OCI-LY1 (cell line): ENCODE measurements around the gene CCDC102A.

Experiments
- H2AFZ ChIP-seq: fragments of 200-600 bp; sonication (generic), shearing (Covaris generic); 2 replicates; pipeline ENCODE4 v1.6.0; 2014; ENCODE audit warnings: antibody characterized with exemption, mild to moderate bottlenecking, low read length
- H3F3A ChIP-seq: fragments of 200-600 bp; sonication (generic), shearing (Covaris generic); 2 replicates; pipeline ENCODE4 v1.6.0; 2014; ENCODE audit warnings: mild to moderate bottlenecking, antibody characterized with exemption, low read length, moderate library complexity; ENCODE audit not compliant: insufficient read depth
- H3K27ac ChIP-seq: fragments of 200-600 bp; sonication (generic); 2 replicates; pipeline ENCODE4 v1.5.1; 2014; ENCODE audit warnings: low read length, mixed run types, mild to moderate bottlenecking, low read depth; ENCODE audit not compliant: poor library complexity, severe bottlenecking
- H3K27me3 ChIP-seq: fragments of 200-600 bp; sonication (generic); 2 replicates; pipeline ENCODE4 v1.6.0; 2014; ENCODE audit warnings: antibody characterized with exemption, mild to moderate bottlenecking, low read length, moderate library complexity; ENCODE audit not compliant: insufficient read depth
- H3K36me3 ChIP-seq: fragments of 200-600 bp; sonication (generic); 2 replicates; pipeline ENCODE4 v1.6.1; 2014; ENCODE audit warnings: mild to moderate bottlenecking, antibody characterized with exemption, low read length, moderate library complexity, mixed read lengths; ENCODE audit not compliant: insufficient read depth
- H3K4me1 ChIP-seq: fragments of 200-600 bp; sonication (generic); 2 replicates; pipeline ENCODE4 v1.5.1; 2014; ENCODE audit warnings: mild to moderate bottlenecking, low read length, moderate library complexity; ENCODE audit not compliant: insufficient read depth, severe bottlenecking
- H3K4me2 ChIP-seq: fragments of 200-600 bp; sonication (generic), shearing (Covaris generic); 2 replicates; pipeline ENCODE4 v1.6.1; 2014; ENCODE audit warnings: low read length
- H3K4me3 ChIP-seq: fragments of 200-600 bp; sonication (generic); 2 replicates; pipeline ENCODE4 v1.5.1; 2014; ENCODE audit warnings: low read length, low read depth, mild to moderate bottlenecking, mixed read lengths; ENCODE audit not compliant: poor library complexity, severe bottlenecking
- H3K79me2 ChIP-seq: fragments of 200-600 bp; shearing (Covaris generic); 2 replicates; pipeline ENCODE4 v1.6.1; 2016; ENCODE audit warnings: mixed run types, low read length, mixed read lengths; ENCODE audit not compliant: insufficient read depth
- H3K9ac ChIP-seq: fragments of 200-600 bp; sonication (generic), shearing (Covaris generic); 2 replicates; pipeline ENCODE4 v1.6.1; 2014; ENCODE audit warnings: mild to moderate bottlenecking, low read length, mixed read lengths
- H3K9me2 ChIP-seq: fragments of 200-600 bp; sonication (generic), shearing (Covaris generic); 2 replicates; pipeline ENCODE4 v1.6.1; 2014; ENCODE audit warnings: low read depth, mild to moderate bottlenecking, low read length, mixed read lengths
- H3K9me3 ChIP-seq: fragments of 200-600 bp; shearing (Covaris generic); 2 replicates; pipeline ENCODE4 v1.6.1; 2014; ENCODE audit warnings: low read length, mixed read lengths
- H4K20me1 ChIP-seq: fragments of 200-600 bp; sonication (generic), shearing (Covaris generic); 2 replicates; pipeline ENCODE4 v1.6.0; 2016; ENCODE audit warnings: mild to moderate bottlenecking, low read length; ENCODE audit not compliant: insufficient read depth
- EZH2 ChIP-seq: fragments of 200-600 bp; sonication (generic), shearing (Covaris generic); IDR thresholded peaks from 2 replicates; pipeline ENCODE4 v1.8.0; 2017; ENCODE audit warnings: borderline replicate concordance, mixed run types, mild to moderate bottlenecking, antibody characterized with exemption, low read length, moderate library complexity, mixed read lengths
- TF ChIP-seq, protein P1 (sequence below): fragments of 200-600 bp; sonication (generic), shearing (Covaris generic); IDR thresholded peaks from 2 replicates; pipeline ENCODE4 v1.5.1; 2017; ENCODE audit warnings: mild to moderate bottlenecking, antibody characterized with exemption, low read length, moderate library complexity, mixed read lengths

Gene CCDC102A

DNA sequence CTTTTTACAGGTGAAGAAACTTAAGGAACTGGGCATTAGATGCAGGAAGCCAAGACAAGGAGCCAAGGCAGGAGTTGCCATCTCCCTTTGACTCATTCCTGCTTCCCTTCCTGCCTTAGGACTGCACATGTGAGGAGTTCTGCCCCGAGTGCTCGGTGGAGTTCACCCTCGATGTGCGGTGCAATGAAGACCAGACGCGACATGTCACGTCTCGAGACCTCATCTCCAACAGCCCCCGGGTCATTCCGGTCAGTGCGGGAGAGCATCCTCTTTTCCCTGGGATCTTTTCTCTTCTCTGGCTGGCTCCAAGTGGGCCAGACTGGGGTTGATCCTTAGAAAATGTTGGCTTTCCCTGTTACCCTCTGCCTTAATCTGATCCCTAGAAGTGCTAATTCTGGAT, 67.3 kb downstream of the CCDC102A start:
- no peak overlapping the region for H3K4me3 ChIP-seq
- H3K9me3 ChIP-seq = no peaks in the 10 kb centered on the region
- no peak overlapping the region for H3K4me2 ChIP-seq
- no peaks in the 10 kb centered on the region for H3K4me1 ChIP-seq
- H2AFZ ChIP-seq = no peak overlapping the region
- no peaks in the 10 kb centered on the region for H3F3A ChIP-seq
- TF ChIP-seq, protein P1, sequence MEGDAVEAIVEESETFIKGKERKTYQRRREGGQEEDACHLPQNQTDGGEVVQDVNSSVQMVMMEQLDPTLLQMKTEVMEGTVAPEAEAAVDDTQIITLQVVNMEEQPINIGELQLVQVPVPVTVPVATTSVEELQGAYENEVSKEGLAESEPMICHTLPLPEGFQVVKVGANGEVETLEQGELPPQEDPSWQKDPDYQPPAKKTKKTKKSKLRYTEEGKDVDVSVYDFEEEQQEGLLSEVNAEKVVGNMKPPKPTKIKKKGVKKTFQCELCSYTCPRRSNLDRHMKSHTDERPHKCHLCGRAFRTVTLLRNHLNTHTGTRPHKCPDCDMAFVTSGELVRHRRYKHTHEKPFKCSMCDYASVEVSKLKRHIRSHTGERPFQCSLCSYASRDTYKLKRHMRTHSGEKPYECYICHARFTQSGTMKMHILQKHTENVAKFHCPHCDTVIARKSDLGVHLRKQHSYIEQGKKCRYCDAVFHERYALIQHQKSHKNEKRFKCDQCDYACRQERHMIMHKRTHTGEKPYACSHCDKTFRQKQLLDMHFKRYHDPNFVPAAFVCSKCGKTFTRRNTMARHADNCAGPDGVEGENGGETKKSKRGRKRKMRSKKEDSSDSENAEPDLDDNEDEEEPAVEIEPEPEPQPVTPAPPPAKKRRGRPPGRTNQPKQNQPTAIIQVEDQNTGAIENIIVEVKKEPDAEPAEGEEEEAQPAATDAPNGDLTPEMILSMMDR = no peak
- TF ChIP-seq EZH2 = no peak
- no peaks in the 10 kb centered on the region for H3K9me2 ChIP-seq
- no peaks in the 10 kb centered on the region for H4K20me1 ChIP-seq
- peaks cover 3% of the 10 kb centered on the region; the same call in 1 of the 2 replicates for H3K79me2 ChIP-seq
- peaks cover 66% of the 10 kb centered on the region for H3K36me3 ChIP-seq
- no peaks in the 10 kb centered on the region for H3K27me3 ChIP-seq
- H3K27ac ChIP-seq = no peak overlapping the region
- H3K9ac ChIP-seq = no peak overlapping the region

DNA sequence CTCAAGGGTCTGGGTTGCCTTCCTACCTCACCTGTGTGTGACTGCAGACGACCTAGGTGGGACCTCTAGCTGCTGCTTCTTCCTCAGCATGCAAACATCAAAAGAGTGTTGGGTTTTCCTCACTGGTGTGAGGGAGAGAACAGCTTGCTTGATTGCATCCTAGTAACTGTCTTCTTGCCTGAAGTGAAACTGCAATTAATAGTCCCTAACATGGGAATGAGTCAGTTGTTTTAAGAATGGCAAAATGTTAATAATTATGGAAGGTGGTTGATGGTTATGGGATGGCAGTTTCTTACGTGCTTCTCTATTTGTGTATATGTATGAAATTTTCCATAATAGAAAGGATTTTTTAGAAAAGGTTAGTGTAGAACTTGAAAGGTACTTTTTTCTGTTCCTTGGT, 68.0 kb downstream of the CCDC102A start:
- H3F3A ChIP-seq = no peaks in the 10 kb centered on the region
- no peak overlapping the region for H3K27ac ChIP-seq
- no peaks in the 10 kb centered on the region for H3K27me3 ChIP-seq
- H3K4me3 ChIP-seq = no peak overlapping the region
- H3K36me3 ChIP-seq = peaks cover 68% of the 10 kb centered on the region
- no peaks in the 10 kb centered on the region for H4K20me1 ChIP-seq
- H3K4me1 ChIP-seq = peaks cover 4% of the 10 kb centered on the region
- peaks cover 3% of the 10 kb centered on the region; the same call in 1 of the 2 replicates for H3K79me2 ChIP-seq
- H2AFZ ChIP-seq = no peak overlapping the region
- H3K9me2 ChIP-seq = no peaks in the 10 kb centered on the region
- no peak overlapping the region for H3K4me2 ChIP-seq
- no peak overlapping the region for H3K9ac ChIP-seq
- no peak for TF ChIP-seq EZH2
- TF ChIP-seq, protein P1 = no peak
- H3K9me3 ChIP-seq = no peaks in the 10 kb centered on the region

DNA sequence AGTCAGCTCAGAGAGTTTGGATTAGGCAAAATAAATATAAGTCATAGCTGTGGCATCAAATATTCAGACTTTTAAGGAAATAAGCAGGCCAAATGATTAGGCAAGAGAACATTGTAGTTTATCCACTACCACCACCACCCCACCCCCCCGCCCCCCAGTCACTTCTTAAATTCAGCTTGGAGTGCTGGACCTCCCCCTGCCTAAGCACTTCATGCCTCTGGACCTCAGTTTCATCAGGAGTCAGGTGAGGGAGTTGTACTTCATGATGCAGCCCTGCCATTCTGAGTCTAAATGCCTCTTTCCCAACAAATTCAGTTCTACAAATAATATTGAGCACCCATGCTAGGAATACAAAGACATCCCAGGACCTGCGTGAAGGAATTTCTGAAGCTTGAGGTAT, 71.8 kb downstream of the CCDC102A start:
- no peak overlapping the region for H3K9ac ChIP-seq
- no peaks in the 10 kb centered on the region for H4K20me1 ChIP-seq
- H3K27ac ChIP-seq = no peak overlapping the region
- H2AFZ ChIP-seq = no peak overlapping the region
- H3K27me3 ChIP-seq = no peaks in the 10 kb centered on the region
- no peaks in the 10 kb centered on the region for H3F3A ChIP-seq
- H3K36me3 ChIP-seq = peaks cover 58% of the 10 kb centered on the region
- H3K79me2 ChIP-seq = peaks cover 8% of the 10 kb centered on the region
- no peaks in the 10 kb centered on the region for H3K9me3 ChIP-seq
- peaks cover 9% of the 10 kb centered on the region for H3K4me1 ChIP-seq
- H3K9me2 ChIP-seq = no peaks in the 10 kb centered on the region
- no peak overlapping the region for H3K4me2 ChIP-seq
- TF ChIP-seq EZH2 = no peak
- TF ChIP-seq, protein P1 = no peak
- no peak overlapping the region for H3K4me3 ChIP-seq
